Testis (tissue), 2 donors: ENCODE data around the gene MRPS5.

ENCODE experiments used
- POLR2A ChIP-seq: fragments of 450-650 bp; IDR thresholded peaks from one replicate; pipeline ENCODE4 v1.6.1; 2017; ENCODE audit warnings: antibody characterized with exemption, mild to moderate bottlenecking, moderate library complexity
- TF ChIP-seq, protein P1 (sequence below), 3 experiments: fragments of 450-650 bp in 2 of 3; fragments of 200-600 bp in 1 of 3; sonication (generic) in 1 of 3; IDR thresholded peaks; one replicate each; pipeline ENCODE4 v1.5.1; 2016 to 2019; ENCODE audit warnings: antibody characterized with exemption in 3 of 3, mild to moderate bottlenecking in 2 of 3, moderate library complexity in 1 of 3

DNA sequence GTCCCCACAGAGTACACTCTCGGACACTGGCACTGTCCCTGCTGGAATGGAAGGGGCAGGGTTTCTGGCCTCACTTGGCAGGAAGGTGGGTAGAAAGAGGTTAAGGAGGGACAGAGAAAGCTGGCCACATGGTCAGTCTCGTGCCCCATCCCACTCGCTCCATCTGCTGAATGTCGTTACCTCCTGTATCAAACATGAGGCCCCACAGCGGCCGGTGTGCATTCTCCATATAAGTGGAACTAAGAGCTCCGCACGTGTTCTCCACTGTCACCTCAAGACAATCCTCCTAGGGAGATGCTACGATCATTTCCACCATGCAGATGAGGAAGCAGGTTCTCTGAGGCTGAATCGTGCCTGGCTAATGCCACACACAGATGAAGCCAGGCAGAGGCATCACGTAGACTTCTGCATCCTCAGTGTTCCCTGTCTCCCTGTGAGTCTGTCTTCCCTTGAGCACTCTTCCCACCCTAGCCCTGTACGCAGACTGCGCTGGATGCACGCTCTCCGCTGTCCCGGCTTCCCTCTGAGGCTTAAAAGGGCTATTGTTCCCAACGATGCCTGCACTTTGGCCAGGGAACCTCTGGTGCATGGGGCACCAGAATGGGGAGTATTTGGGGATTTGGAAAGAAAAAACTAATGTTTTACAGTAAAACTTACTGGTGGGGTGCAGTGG, 61.0 kb downstream of the MRPS5 start:
- TF ChIP-seq, protein P1, sequence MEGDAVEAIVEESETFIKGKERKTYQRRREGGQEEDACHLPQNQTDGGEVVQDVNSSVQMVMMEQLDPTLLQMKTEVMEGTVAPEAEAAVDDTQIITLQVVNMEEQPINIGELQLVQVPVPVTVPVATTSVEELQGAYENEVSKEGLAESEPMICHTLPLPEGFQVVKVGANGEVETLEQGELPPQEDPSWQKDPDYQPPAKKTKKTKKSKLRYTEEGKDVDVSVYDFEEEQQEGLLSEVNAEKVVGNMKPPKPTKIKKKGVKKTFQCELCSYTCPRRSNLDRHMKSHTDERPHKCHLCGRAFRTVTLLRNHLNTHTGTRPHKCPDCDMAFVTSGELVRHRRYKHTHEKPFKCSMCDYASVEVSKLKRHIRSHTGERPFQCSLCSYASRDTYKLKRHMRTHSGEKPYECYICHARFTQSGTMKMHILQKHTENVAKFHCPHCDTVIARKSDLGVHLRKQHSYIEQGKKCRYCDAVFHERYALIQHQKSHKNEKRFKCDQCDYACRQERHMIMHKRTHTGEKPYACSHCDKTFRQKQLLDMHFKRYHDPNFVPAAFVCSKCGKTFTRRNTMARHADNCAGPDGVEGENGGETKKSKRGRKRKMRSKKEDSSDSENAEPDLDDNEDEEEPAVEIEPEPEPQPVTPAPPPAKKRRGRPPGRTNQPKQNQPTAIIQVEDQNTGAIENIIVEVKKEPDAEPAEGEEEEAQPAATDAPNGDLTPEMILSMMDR (IDR thresholded peaks at IDR 0.05), result no peak
- TF ChIP-seq POLR2A, result no peak
